NCI-H2196 treated with DMSO at 0.1 percent for 48 hours (cell line): Measurements from ENCODE around the gene DNAJC16.

Source experiments
- DNase-seq: peaks from one replicate; lab custom pipeline; 2025; ENCODE audit not compliant: unreplicated experiment; lab: John Stamatoyannopoulos, UW

Gene DNAJC16

DNA sequence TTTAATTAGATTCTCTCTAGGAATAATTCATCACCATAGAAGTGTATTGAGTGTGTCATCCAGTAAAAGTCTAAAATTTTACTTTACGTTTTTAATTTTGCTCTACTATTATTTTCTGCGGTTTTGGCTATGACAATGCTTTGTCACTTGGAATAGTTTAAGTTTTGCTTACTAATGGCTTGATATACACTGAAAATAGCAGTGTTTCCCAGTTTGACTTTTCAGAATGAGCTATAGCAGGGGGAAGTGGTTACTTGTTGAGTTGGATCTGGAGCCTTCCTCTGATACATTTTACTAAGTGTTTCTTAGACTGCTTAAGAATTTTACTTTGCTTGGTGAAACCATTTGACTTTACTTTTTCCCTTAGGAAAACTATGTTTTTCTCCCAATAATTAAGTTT, 5.0 kb downstream of the DNAJC16 start:
- no peak for DNase-seq

DNA sequence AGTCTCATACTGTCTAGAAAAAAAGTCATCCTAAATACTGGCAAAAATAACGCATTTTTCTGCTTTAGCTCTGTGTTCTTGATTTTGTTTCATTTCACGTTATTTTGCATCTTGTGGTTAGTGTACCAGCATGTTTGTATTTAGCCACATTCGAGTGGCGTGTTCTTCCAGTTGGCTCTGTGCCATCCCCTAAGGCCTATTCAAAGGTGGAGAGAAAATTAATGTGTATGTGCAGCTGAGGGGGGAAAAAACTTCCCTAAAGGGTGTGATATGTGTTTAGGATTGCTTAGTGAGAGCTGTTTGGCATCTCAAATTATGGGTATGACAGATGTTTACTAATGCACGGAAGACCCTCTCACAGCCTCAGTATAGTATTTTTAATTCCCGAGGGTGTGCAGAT, 12.1 kb downstream of the DNAJC16 start:
- DNase-seq: no peak

DNA sequence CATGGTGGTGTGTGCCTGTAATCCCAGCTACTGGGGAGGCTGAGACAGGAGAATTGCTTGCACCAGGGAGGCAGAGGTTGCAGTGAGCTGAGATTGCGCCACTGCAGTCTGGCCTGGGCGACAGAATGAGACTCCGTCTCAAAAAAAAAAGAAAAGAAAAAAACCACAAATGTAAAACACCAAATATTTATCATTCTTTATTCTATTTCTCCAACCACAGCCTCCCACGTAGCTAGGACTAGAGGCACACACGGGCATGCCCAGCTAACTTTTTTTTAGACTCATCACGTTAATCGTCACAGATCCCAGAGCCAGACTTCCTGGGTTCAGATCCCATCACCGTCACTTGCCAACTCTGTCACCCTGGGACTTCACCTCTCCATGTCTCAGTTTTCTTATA, 13.5 kb downstream of the DNAJC16 start:
- DNase-seq: no peak

DNA sequence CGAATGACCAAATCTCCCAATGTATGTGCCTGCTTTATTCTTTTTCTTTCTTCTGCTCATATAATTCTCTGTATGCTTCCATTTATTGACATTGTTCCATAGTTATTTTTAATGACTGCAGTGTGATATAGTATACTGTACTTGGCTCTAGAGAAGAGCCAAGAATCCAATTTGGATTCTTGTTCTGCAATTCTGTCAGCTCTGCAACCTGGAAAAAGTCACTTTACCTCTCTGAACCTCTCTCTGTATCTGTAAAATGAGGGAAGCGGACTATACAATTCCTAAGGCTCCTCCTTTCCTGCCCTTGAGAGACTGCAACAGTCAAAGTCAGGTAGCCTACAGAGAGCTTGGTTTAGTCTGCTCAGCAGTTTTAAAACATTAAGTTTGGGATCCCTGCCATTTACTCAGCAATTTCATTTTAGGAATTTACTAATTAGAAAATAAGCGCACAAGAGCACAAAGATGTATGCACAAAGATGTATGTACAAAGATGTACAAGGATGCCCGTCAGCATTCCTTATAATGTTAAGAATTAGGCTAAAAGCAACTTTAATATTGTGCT, 14.7 kb downstream of the DNAJC16 start:
- DNase-seq: no peak

DNA sequence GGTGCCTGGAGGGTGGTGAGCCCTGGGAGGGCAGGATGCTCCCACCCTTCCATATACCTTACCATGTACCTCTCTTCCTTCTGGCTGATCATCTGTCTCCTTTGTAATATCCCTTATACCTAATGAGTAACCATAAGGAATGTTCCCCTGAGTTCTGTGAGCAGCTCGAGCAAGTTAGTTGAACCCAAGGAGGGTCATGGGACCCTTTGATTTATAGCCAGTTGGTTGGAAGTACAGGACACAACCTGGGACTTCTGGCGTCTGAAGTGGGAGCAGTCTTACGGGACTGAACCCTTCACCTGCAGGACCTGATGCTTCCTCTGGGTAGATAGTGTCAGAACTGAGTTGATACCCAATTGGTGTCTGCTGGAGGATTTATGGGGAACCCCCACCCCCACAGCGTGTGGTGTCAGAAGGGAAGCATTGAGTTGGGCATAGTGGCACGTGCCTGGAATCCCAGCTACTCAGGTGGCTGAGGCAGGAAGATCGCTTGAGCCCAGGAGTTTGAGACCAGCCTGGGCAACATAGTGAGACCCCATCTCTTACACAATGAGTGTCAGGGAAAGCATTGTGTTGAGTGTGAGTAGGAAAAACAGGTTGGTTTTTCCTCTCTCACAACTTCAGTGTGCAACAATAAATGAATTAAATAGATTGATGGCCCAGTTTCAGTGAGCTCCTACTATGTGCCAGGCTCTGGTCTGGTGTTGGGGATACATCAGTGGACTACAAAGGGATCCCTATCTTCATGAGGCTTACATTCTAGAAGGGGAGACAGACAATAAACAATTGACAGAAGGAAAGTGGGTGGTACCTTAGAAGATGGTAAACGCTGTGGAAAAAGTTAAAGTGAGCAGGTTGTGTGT, 16.0 kb downstream of the DNAJC16 start:
- DNase-seq: no peak

DNA sequence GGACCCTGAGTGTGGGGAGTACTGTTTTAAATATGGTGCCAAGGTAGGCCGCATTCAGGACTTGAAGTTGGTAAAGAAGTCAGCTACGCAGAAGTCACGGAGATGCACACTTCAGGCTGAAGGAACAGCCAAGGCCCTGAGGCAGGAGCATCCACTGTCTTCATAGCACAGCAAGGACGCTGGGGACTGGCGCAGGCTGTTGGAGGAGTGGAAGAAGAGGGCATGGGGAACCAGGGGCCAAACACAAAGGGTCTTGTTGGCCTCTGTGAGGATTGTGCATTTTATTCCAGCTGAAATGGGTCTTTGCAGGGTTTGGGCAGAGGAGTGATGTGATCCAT, 16.6 kb downstream of the DNAJC16 start:
- no peak for DNase-seq

DNA sequence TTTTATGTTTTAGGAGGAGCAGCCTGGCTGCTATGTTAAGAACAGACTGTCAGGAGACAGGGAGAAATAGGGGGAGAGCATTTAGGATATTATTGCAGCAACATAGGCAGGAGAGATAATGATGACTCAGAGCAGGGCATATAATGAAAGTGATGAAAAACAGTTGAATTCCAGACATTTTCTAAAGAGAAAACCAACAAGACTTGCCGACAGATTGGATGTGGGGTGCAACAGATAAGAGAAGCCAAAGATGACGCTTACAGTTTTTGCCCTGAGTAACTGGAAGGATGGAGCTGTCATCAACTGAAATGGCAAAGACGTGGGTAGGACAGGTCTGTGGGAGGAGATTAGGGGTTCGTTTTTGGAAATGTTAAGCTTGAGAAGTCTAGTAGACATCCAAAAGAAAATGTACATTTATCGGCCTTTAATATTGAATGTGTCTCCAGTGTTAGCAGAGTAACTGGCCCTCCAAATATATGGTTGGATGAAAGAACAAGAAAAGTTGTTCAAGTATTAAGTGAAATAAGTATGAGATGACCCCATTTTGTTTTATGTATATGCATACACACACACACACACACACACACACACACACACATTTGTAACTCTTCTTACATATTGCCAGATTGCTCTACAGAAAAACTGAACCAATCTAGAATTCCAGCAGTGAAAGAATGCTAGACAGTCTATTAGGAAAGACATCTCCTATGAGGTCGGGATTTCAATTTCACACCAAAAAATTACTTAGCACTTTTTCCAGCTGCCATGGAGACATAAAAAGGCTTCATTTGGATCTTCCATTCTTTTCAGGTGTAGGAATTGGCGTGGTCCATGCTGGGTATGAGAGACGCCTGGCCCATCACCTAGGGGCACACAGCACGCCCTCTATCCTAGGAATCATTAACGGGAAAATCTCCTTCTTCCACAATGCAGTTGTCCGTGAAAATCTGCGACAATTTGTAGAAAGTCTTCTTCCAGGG, 17.2 kb downstream of the DNAJC16 start:
- DNase-seq: no peak

DNA sequence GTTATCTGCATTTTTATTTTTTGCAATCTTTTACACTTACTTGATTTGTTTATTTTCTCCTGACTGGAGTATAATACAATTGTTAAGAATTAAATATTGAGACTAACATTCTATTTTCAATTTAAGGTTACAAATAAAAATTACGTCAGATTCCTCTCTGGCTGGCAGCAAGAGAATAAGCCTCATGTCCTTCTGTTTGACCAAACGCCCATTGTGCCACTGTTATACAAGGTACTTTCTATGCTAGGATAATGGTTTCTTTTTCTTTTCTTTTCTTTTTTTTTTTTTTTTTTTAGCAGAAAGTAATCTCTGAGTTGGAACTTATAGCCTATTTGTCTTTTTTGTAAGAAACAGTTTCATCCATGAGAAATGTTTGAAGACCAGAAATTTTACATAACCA, 20.0 kb downstream of the DNAJC16 start:
- DNase-seq: no peak

DNA sequence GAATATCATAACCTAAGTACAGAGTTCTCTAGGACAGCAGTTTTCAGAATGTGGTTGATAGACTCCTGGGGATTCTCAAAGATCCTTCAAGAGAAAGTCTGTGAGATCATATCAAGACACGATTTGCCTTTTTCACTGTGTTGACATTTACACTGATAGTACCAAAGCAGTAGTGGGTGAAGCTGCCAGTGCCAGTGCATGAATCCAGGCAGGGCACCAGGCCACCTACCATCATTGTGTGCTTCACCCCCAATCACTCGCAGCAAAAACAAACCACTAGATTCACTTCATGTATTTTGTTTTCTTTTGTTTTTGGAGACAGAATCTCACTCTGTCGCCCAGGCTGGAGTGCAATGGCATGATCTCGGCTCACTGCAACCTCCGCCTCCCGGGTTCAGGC, 23.9 kb downstream of the DNAJC16 start:
- no peak for DNase-seq

DNA sequence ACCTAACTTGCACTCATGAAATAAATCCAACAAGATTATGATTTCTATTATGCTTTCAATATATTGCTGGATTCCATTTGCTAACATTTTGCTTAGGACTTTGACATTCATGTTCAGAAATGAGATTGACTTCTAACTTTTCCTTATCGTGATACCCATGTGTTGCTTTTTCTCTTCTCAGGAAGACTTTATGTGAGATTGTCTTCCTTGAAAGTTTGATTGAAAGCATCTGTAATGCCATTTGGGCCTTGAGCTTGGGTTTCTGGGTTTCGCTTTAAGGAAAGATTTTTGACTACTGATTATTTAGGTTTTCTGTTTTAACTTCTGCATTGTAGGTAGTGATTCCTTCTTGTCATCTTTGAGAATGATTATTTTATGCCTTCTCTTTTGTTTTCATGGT, 30.4 kb downstream of the DNAJC16 start:
- DNase-seq: no peak

DNA sequence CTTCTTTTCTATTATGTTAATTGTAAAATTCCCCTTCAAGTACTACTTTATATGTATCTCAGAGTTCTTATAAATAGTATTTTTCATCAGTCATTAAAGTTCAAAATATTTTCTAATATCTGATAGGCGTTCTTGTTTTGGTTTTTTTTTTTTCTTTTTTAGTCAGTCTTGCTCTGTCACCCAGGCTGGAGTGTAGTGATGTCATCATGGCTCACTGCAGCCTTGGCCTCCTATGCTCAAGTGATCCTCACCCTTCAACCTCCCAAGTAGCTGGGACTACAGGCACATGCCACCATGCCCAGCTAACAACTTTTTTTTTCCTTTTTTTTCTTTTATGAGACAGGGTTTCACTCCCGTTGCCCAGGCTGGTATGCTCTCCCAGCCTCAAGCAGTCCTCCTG, 30.9 kb downstream of the DNAJC16 start:
- DNase-seq: no peak

DNA sequence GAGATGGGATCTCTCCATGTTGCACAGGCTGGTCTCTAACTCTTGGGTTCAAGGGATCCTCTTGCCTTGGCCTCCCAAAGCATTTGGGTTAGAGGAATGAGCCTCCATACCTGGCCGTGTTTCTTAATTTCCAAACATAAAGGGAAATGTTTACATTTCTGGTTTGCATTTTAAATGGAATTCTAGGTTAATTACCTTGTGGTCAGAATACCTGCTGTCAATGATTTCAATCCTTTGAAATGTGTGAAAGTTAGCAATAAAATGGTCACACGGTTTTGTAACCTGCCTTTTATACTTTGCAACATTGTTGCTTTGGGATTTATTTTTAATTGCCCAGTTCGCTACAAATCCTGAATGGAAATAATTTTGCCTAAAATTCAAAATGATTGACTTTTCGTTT, 31.9 kb downstream of the DNAJC16 start:
- DNase-seq: no peak

DNA sequence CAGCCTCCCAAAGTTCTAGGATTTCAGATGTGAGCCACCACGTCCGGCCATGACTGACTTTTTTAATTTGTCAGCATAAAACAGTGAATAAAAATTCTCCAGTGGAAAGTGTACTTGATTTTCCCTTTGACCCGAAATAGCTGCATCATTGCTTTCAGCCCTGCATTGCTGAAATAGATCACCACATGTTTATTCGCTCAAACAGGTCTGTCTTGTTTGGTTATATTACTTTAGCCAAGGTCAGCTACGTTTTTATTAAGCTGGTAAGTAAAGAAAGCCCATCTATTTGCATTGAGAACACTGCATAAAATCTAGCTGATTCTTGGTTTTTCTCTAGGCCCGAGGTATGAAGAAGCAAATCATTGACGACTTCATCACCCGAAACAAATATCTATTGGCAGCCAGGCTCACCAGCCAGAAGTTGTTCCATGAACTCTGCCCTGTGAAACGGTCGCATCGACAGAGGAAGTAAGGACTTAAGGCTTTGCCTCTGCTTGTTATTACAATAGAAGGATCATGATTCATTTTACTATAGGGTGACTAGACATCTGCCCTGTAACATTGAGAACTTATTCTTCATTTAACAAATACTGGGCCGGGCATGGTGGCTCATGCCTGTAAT, 32.7 kb downstream of the DNAJC16 start:
- DNase-seq: no peak

DNA sequence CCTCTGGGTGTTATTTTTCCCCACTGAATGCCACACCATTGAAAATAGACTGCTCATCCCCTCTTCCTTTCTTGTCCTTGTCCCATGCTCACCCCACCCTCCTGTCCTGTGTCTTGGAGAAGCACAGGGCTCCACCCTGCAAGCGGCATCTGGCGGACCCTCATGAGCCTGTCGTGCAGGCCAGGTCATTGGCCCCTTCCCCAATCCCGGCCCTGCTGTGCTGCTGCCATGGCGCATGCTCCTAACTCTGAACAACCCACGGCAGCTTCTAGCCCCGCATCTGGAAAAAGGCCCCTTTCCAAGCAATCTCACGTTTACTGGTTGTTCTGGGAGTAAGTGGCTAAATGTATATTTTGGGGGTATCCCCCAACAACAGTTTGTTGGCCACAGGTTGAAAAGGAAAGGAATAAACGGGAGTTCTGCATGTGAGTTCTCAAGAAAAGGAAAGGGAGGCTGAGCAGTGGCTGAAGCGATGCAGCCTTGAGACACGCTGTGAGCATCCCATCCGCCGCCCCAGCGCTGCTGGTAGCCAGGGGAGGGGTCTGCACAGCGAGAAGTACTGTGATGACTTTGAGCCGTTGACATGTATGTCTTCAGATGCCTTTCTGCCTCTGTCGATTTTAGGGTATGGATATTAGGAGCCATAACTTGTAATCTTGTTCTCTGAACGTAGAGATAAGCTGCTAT, 41.9 kb downstream of the DNAJC16 start:
- DNase-seq: no peak

DNA sequence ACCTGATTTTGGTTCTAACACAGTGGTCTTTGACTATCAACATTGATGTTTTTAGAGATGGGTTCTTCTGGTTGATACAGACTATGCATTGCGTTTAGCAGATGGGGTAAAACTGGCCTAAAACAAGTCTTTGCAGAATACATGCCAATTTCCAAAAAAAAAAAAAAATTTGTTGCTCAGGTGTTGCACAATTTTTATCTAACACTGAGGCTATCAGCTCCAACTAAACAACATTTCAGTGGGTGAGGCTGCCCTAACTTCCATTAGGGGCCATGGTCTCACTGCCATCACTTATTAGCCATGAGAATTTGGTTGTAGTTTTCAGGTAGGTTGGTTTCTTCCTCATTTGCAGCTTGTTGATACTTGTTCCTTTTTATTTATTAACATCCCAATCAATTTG, 44.2 kb downstream of the DNAJC16 start:
- DNase-seq: no peak

DNA sequence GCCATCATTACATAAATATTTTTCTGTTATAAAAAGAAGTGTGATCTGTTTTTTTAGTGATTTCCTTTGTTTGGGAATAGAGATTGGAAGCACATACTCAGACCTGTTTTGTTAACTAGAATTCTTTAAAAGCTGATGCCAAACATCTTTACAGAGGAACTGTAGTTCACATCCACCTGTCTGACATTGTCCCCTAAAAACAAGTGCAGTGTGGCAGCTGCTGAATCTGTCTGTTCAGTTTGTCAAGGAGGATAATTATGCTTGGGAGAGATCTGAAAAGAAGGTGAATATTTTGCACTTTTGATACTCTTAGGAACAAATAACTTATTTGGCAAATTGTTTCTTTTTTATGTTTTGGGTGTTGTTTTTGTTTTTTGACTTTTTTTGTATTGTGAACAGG, 44.6 kb downstream of the DNAJC16 start:
- no peak for DNase-seq

DNA sequence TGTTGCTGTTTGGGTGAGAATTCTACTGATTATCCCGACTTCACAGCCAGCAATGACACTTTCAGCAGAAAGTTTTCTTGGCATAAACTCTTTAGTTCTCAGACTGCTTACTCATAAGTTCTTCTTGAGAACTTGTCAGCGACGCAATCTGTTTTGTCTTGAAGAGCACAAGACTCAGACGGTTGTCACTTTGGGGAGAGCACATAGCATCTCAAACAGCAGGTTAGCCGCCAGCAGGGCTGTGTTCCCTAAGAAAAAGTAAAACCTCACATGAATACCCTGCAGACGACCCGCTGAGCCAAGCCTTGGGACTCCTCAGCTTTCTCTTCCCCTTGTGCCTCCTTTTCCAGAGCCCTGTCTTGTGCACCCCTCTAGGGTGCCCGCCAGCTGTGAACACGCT, 46.8 kb downstream of the DNAJC16 start:
- no peak for DNase-seq

DNA sequence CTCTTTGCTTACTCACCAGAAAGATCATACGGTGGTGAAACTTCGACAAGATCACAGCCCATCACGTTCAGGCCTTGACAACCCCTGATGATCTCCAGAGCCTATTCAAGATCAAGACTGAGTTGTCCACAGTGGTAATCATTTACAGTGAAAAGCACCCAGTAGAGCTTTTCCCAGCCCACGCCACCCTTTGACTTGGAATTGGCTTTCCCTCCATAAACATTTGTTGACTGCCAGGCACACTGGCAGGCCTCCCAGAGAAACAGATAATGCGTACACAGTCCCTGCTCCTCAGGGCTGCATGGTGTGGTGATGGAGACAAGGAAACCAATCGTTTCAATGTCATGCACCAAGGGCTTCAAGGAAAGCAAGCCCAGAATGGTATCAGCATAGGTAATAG, 48.1 kb downstream of the DNAJC16 start:
- no peak for DNase-seq

DNA sequence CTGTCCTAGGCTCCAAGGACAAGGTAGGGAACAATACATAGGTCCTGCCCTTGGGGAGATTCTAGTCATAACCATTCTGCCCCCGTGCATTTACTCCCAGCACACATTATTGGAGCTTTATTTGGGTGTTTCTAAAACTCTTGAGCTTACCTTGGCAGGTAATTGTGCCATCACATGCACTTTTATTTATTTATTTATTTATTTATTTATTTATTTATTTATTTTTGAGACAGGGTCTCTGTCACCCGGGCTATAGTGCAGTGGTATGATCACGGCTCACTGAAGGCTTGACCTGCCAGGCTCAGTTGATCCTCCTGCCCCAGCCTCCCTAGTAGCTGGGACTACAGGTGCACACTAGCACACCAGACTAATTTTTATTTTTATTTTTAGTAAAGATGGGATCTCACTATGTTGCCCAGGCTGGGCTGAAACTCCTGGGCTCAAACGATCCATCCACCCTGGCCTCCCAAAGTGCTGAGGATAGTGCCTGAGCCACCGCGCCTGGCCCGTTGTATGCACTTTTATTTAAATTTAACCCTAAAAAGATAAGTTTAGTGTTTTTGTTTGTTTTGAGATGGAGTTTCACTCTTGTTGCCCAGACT, 49.0 kb downstream of the DNAJC16 start:
- no peak for DNase-seq

DNA sequence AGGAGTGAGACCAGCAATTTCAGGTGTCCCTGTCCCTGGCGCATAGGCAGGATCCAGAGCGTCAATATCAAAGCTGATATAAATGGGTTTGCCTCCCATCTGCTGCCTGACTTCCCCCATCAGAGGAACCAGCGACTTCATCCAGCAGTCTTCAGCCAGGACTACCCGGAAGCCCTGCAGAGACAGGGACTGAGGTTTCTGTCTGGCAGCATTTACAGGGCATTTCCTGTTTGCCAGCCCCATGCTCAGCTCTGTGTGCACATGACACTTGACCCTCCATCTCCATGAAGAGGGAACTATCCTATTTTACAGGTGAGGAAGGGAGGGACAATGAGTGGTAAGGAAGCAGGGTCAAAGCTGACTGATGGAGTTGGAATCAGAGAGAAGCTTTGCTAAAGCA, 51.0 kb downstream of the DNAJC16 start:
- DNase-seq: peak; percentile 42
